Endodermal cell (in vitro differentiated cells): ENCODE results near the gene NR1H3. TPM values are rescaled to one million over a fixed set of nuclear protein-coding genes. Genes with fewer than 3 reads are reported as not detected.
A peak's percentile ranks its signal among the peaks of the same experiment; 100 is the strongest.

ENCODE experiments used
- DNase-seq: peaks from one replicate; pipeline ENCODE4 v3.0.0-alpha.2; 2017
- H3K27ac ChIP-seq: 2 replicates; pipeline ENCODE4 v1.5.1; 2013; ENCODE audit warnings: mild to moderate bottlenecking, low read depth, low read length, moderate library complexity
- H3K27me3 ChIP-seq: 2 replicates; pipeline ENCODE4 v1.6.1; 2013; ENCODE audit warnings: mild to moderate bottlenecking, low read length, moderate library complexity; ENCODE audit not compliant: insufficient read depth, control insufficient read depth, poor library complexity, severe bottlenecking
- H3K36me3 ChIP-seq: 2 replicates; pipeline ENCODE4 v1.7.0; 2013; ENCODE audit warnings: mild to moderate bottlenecking, low read length, moderate library complexity; ENCODE audit not compliant: control insufficient read depth, insufficient read depth
- H3K4me1 ChIP-seq: one replicate; pipeline ENCODE4 v1.7.0; 2013; ENCODE audit warnings: low read length; ENCODE audit not compliant: control insufficient read depth, insufficient read depth
- H3K4me3 ChIP-seq: 2 replicates; pipeline ENCODE4 v1.5.1; 2013; ENCODE audit warnings: mild to moderate bottlenecking, low read length, moderate library complexity
- H3K9ac ChIP-seq: 2 replicates; pipeline ENCODE4 v1.6.1; 2013; ENCODE audit warnings: mild to moderate bottlenecking, low read length, moderate library complexity; ENCODE audit not compliant: poor library complexity, severe bottlenecking; ENCODE audit errors: extremely low read depth
- H3K9me3 ChIP-seq: 2 replicates; pipeline ENCODE4 v1.6.1; 2013; ENCODE audit warnings: mild to moderate bottlenecking, low read length, moderate library complexity; ENCODE audit not compliant: control insufficient read depth
- H3K27ac Mint-ChIP-seq: 2 replicates; pipeline ENCODE4 v1.8.0; 2020; ENCODE audit warnings: mixed read lengths
- H3K27me3 Mint-ChIP-seq: 2 replicates; pipeline ENCODE4 v1.8.0; 2021; ENCODE audit warnings: mild to moderate bottlenecking, mixed read lengths; ENCODE audit not compliant: insufficient read depth
- H3K36me3 Mint-ChIP-seq: 2 replicates; pipeline ENCODE4 v1.8.0; 2020; ENCODE audit warnings: low read depth, mixed read lengths
- H3K4me1 Mint-ChIP-seq: 2 replicates; pipeline ENCODE4 v1.8.0; 2020; ENCODE audit warnings: mixed read lengths
- H3K4me3 Mint-ChIP-seq: 2 replicates; pipeline ENCODE4 v1.8.0; 2020; ENCODE audit warnings: mild to moderate bottlenecking, moderate library complexity, mixed read lengths
- H3K9me3 Mint-ChIP-seq: 2 replicates; pipeline ENCODE4 v1.8.0; 2020; ENCODE audit warnings: mild to moderate bottlenecking, mixed read lengths
- WGBS, 2 experiments: methylation state at CpG; one replicate each; pipeline versions ENCODE4 v1.1.5 to v1.1.7; 2013; ENCODE audit warnings: missing lambda C conversion rate in 2 of 2, mixed read lengths in 1 of 2; ENCODE audit not compliant: insufficient coverage in 1 of 2, insufficient read length in 1 of 2; 5-methylcytosine and 5-hydroxymethylcytosine counted together
- total RNA-seq, 2 donors: library from RNA; stranded (reverse); fragmentation: NEBNext Ultra II Directional in 1 of 2; extraction: Animal tissue kit (Norgen Biotek cat#: 25700) in 1 of 2; gene quantifications; 2 replicates in 1 of 2; 3 replicates in 1 of 2; pipeline ENCODE4 v1.2.1, GENCODE V29; 2021
- TF ChIP-seq, protein P1 (sequence below): fragments of 200-600 bp; sonication (generic); conservative IDR thresholded peaks from 2 replicates; pipeline ENCODE4 v1.5.0; 2021; ENCODE audit warnings: antibody characterized with exemption, mild to moderate bottlenecking

The NR1H3 gene
- total RNA-seq, 2 donors from 2014 or later: 29.4 to 34.6 TPM

DNA sequence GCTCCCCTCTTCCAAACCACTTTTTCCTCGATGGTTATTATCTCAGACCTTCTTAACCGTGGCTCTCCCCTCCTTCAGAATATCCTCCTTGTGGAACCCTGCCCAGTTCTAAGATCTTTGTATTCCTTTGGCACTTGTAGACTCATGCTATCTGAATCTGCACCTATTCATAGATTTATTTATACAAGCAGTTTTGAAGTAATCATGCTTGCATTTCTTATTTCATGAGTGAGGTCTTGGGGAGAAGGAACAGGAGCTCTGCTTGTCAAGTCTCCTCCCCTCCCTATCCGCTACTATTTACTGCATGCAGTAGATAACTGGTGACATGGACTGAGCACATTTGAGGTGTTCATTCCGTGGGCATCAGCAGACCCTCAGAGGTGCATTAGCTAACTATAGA lies 6.7 kb downstream of the NR1H3 start:
- H3K4me3 ChIP-seq: no peak overlapping the region
- H3K9ac ChIP-seq: no peak overlapping the region
- no peak for DNase-seq
- H3K9me3 ChIP-seq: no peaks in the 10 kb centered on the region
- H3K27me3 ChIP-seq: no peaks in the 10 kb centered on the region
- H3K4me1 ChIP-seq: peaks cover 6% of the 10 kb centered on the region
- WGBS, 2 experiments: 87 to 100% methylated on average over 3 to 4 of the region's 4 CpGs
- H3K27ac ChIP-seq: no peak overlapping the region
- Mint-ChIP-seq H3K27ac (no peak overlapping the region), H3K9me3 (no peaks in the 10 kb centered on the region), H3K36me3 (no peaks in the 10 kb centered on the region), H3K4me1 (peaks cover 20% of the 10 kb centered on the region), H3K27me3 (no peaks in the 10 kb centered on the region), H3K4me3 (no peak overlapping the region)
- no peaks in the 10 kb centered on the region for H3K36me3 ChIP-seq
- TF ChIP-seq, protein P1, sequence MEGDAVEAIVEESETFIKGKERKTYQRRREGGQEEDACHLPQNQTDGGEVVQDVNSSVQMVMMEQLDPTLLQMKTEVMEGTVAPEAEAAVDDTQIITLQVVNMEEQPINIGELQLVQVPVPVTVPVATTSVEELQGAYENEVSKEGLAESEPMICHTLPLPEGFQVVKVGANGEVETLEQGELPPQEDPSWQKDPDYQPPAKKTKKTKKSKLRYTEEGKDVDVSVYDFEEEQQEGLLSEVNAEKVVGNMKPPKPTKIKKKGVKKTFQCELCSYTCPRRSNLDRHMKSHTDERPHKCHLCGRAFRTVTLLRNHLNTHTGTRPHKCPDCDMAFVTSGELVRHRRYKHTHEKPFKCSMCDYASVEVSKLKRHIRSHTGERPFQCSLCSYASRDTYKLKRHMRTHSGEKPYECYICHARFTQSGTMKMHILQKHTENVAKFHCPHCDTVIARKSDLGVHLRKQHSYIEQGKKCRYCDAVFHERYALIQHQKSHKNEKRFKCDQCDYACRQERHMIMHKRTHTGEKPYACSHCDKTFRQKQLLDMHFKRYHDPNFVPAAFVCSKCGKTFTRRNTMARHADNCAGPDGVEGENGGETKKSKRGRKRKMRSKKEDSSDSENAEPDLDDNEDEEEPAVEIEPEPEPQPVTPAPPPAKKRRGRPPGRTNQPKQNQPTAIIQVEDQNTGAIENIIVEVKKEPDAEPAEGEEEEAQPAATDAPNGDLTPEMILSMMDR: no peak

DNA sequence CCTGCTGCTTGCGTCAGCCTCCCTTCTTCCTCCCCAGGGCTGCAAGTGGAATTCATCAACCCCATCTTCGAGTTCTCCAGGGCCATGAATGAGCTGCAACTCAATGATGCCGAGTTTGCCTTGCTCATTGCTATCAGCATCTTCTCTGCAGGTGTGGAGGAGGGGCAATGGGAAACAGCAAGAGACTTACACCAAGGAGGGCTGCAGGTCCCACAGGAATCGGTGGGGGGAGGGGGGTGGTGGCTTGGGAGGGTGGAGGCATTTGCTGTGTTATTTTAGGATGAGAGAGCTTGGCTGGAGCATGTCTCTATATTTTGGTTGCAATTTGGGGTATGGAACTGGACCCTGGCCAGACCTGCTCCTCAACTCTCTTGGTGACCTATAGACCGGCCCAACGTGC lies 10.1 kb downstream of the NR1H3 start:
- Mint-ChIP-seq H3K4me1 (peaks cover 38% of the 10 kb centered on the region), H3K4me3 (no peak overlapping the region), H3K9me3 (no peaks in the 10 kb centered on the region), H3K36me3 (no peaks in the 10 kb centered on the region), H3K27ac (peak overlapping the region; percentile 94), H3K27me3 (no peaks in the 10 kb centered on the region)
- no peaks in the 10 kb centered on the region for H3K9me3 ChIP-seq
- H3K36me3 ChIP-seq: no peaks in the 10 kb centered on the region
- WGBS, 2 experiments: 46 to 68% methylated on average over 3 to 6 of the region's 6 CpGs
- H3K27ac ChIP-seq: no peak overlapping the region
- TF ChIP-seq, protein P1: no peak
- no peaks in the 10 kb centered on the region for H3K27me3 ChIP-seq
- peaks cover 15% of the 10 kb centered on the region for H3K4me1 ChIP-seq
- no peak overlapping the region for H3K4me3 ChIP-seq
- no peak overlapping the region for H3K9ac ChIP-seq
- peak; percentile 66 for DNase-seq

DNA sequence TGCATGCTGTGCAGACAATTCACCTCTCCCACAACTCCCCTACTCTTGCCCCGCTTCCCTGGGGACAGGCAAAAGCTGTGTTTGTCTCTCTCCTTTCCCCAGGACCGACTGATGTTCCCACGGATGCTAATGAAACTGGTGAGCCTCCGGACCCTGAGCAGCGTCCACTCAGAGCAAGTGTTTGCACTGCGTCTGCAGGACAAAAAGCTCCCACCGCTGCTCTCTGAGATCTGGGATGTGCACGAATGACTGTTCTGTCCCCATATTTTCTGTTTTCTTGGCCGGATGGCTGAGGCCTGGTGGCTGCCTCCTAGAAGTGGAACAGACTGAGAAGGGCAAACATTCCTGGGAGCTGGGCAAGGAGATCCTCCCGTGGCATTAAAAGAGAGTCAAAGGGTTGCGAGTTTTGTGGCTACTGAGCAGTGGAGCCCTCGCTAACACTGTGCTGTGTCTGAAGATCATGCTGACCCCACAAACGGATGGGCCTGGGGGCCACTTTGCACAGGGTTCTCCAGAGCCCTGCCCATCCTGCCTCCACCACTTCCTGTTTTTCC lies 10.7 kb downstream of the NR1H3 start:
- Mint-ChIP-seq H3K27me3 (no peaks in the 10 kb centered on the region), H3K4me1 (peaks cover 38% of the 10 kb centered on the region), H3K36me3 (no peaks in the 10 kb centered on the region), H3K4me3 (peak overlapping the region; percentile 67), H3K9me3 (no peaks in the 10 kb centered on the region), H3K27ac (peak overlapping the region; percentile 94)
- Histone ChIP-seq H3K27me3 (no peaks in the 10 kb centered on the region), H3K9me3 (no peaks in the 10 kb centered on the region), H3K4me3 (peak overlapping the region; percentile 80), H3K27ac (peak overlapping the region; percentile 97), H3K9ac (no peak overlapping the region), H3K4me1 (peaks cover 15% of the 10 kb centered on the region), H3K36me3 (no peaks in the 10 kb centered on the region)
- no peak for DNase-seq
- 66 to 67% methylated on average over 13 of the region's 13 CpGs for WGBS, 2 experiments
- TF ChIP-seq, protein P1: no peak
